Measurements from ENCODE around the gene DLEC1. TPM values are rescaled to one million over a fixed set of nuclear protein-coding genes. Genes with fewer than 3 reads are reported as not detected.
A peak's percentile ranks its signal among the peaks of the same experiment; 100 is the strongest.

Gene DLEC1
- total RNA-seq, 4 donors from 2014 or later = 0.20 to 4.1 (median 1.4) TPM

GRCh38 chr3:38027466-38028465, 11.2 kb upstream of the DLEC1 start:
- TF ChIP-seq POLR2AphosphoS5 (IDR thresholded peaks at IDR 0.05) (no peak), EP300 (IDR thresholded peaks at IDR 0.05; ENCODE audit: low read depth) (no peak), POLR2A (IDR thresholded peaks at IDR 0.05) (no peak)
- TF ChIP-seq, protein P1, sequence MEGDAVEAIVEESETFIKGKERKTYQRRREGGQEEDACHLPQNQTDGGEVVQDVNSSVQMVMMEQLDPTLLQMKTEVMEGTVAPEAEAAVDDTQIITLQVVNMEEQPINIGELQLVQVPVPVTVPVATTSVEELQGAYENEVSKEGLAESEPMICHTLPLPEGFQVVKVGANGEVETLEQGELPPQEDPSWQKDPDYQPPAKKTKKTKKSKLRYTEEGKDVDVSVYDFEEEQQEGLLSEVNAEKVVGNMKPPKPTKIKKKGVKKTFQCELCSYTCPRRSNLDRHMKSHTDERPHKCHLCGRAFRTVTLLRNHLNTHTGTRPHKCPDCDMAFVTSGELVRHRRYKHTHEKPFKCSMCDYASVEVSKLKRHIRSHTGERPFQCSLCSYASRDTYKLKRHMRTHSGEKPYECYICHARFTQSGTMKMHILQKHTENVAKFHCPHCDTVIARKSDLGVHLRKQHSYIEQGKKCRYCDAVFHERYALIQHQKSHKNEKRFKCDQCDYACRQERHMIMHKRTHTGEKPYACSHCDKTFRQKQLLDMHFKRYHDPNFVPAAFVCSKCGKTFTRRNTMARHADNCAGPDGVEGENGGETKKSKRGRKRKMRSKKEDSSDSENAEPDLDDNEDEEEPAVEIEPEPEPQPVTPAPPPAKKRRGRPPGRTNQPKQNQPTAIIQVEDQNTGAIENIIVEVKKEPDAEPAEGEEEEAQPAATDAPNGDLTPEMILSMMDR (IDR thresholded peaks at IDR 0.05) = no peak
- Histone ChIP-seq H3K36me3 (no peaks in the 10 kb centered on the region), H3K9me3 (no peaks in the 10 kb centered on the region), H3K27me3 (peaks cover 8% of the 10 kb centered on the region), H3K27ac (peak overlapping the region in 1 of 4 donors; percentile 86), H3K4me3 (no peak overlapping the region), H3K4me1 (peaks cover 13 to 49% (median 39%) of the 10 kb centered on the region in 4 donors)
- peak; percentile 9 for DNase-seq
- intact Hi-C loops (cut with DNase I; ENCODE audit: low total_unique reads) = no loop called here
- in situ Hi-C loops (cut with MboI; ENCODE audit: low pct_ligation_motif_present in 1 of 4, low pct_unique_long_range_greater_than_20kb in 1 of 4, low sequenced_read_pairs in 3 of 4) = no loop called here
- 92 to 100% methylated on average over 1 to 6 of the region's 6 CpGs for WGBS, 2 donors (ENCODE audit: low coverage in 1 of 2)

- DNase-seq = peak; percentile 6
- H3K4me3 ChIP-seq = peak overlapping the region; percentile 39 to 65 (median 56)
- intact Hi-C loops (cut with DNase I; ENCODE audit: low total_unique reads) = no loop called here
Observed at GRCh38 chr3:38028621-38029361, 10.2 kb upstream of the DLEC1 start.

DNA sequence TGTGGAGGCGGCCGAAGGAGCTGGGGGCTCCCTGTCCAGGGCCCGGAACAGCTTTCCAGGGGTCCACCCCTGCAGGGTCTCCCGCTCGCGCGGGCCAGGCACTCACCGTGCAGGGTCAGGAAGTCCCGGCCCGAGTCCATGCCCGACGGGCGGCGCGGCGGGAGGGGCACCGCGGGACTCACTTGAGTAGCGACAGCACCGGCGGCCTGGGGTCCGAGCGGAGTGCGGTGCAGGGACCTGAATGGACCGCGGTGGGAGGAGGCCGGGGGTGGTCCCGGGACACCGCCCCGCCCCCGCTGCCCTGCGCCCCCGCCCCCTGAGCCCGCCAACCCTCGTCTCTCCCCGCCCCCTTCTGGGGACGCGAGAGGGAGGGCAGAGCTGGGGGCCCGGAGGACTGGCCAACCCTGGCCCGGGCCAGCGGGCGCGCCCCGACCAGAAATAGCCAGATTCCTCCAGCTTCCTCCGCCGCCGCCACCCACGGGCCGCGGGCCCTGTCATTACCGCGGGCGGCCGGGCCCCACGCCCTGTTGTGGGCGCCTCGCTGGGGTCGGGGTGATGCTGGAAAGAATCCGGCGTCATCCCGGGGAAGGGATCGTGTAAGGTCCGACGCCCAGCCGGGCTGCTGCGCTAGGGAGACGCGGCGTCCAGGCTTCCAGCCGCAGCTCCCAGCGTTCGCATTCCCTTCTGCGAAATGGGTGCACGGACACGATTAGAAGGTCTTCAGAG, 9.4 kb upstream of the DLEC1 start, which contains the start of gene PLCD1:
TSS of gene PLCD1 (minus strand) at position 243 of the 726 bp plus-strand sequence. CDS start at position 140, 103 bp downstream.
- 7% methylated on average over 49 of the region's 75 CpGs; no CpG with 5 or more reads in 1 of the 2 donors for WGBS, 2 donors (ENCODE audit: low coverage in 1 of 2)
- H3K9me3 ChIP-seq = no peaks in the 10 kb centered on the region

More at GRCh38 chr3:38028621-38029361, 10.2 kb upstream of the DLEC1 start:
- TF ChIP-seq POLR2AphosphoS5 (IDR thresholded peaks at IDR 0.05) (no peak), EP300 (IDR thresholded peaks at IDR 0.05; ENCODE audit: low read depth) (no peak), POLR2A (IDR thresholded peaks at IDR 0.05) (no peak)
- TF ChIP-seq, protein P1 (IDR thresholded peaks at IDR 0.05) = no peak
- Histone ChIP-seq H3K27me3 (peaks cover 8% of the 10 kb centered on the region), H3K36me3 (no peaks in the 10 kb centered on the region), H3K9me3 (no peaks in the 10 kb centered on the region), H3K27ac (peak overlapping the region; percentile 70 to 86 (median 76)), H3K4me1 (peaks cover 13 to 42% (median 34%) of the 10 kb centered on the region in 4 donors)
- WGBS, 2 donors (ENCODE audit: low coverage in 1 of 2) = 55 to 87% methylated on average over 4 to 32 of the region's 45 CpGs
- in situ Hi-C loops (cut with MboI; ENCODE audit: low pct_ligation_motif_present in 1 of 4, low pct_unique_long_range_greater_than_20kb in 1 of 4, low sequenced_read_pairs in 3 of 4) = no loop called here

More for the DNA sequence above, 9.4 kb upstream of the DLEC1 start, which contains the start of gene PLCD1:
- Histone ChIP-seq H3K27me3 (peaks cover 8% of the 10 kb centered on the region), H3K27ac (peak within 1 kb of the TSS; percentile 70 to 86 (median 76)), H3K4me3 (peak within 1 kb of the TSS; percentile 39 to 65 (median 56)), H3K4me1 (peaks cover 13 to 42% (median 33%) of the 10 kb centered on the region in 4 donors), H3K36me3 (no peaks in the 10 kb centered on the region)
- TF ChIP-seq EP300 (IDR thresholded peaks at IDR 0.05; ENCODE audit: low read depth) (no peak), POLR2AphosphoS5 (IDR thresholded peaks at IDR 0.05) (peak in 2 of 3 donors; percentile 50 to 67), POLR2A (IDR thresholded peaks at IDR 0.05) (peak; percentile 40)
- in situ Hi-C loops (cut with MboI; ENCODE audit: low pct_ligation_motif_present in 1 of 4, low pct_unique_long_range_greater_than_20kb in 1 of 4, low sequenced_read_pairs in 3 of 4) = no loop called here
- intact Hi-C loops (cut with DNase I; ENCODE audit: low total_unique reads) = no loop called here
- DNase-seq = peak; percentile 79
